ENCODE data around the gene C4orf50.

- TF ChIP-seq POLR2A (IDR thresholded peaks at IDR 0.05) (no peak), EP300 (IDR thresholded peaks at IDR 0.05) (no peak), CTCF (IDR thresholded peaks at IDR 0.05) (no peak), POLR2AphosphoS5 (IDR thresholded peaks at IDR 0.05) (no peak)
Measured at GRCh38 chr4:6055436-6055835, 37.2 kb upstream of the C4orf50 start.

Measured in suprapubic skin (tissue), 4 donors.